CD4-positive, alpha-beta T cell treated with Interleukin-12 subunit alpha and Interleukin-12 subunit beta, for 1 hour (primary cell): ENCODE data around the gene OGA.

Experiments used
- DNase-seq: peaks from one replicate; pipeline ENCODE4 v3.0.0-alpha.2; 2020

Gene OGA

GRCh38 chr10:101773923-101774588 lies 44.2 kb downstream of the OGA start:
- DNase-seq: no peak

DNA sequence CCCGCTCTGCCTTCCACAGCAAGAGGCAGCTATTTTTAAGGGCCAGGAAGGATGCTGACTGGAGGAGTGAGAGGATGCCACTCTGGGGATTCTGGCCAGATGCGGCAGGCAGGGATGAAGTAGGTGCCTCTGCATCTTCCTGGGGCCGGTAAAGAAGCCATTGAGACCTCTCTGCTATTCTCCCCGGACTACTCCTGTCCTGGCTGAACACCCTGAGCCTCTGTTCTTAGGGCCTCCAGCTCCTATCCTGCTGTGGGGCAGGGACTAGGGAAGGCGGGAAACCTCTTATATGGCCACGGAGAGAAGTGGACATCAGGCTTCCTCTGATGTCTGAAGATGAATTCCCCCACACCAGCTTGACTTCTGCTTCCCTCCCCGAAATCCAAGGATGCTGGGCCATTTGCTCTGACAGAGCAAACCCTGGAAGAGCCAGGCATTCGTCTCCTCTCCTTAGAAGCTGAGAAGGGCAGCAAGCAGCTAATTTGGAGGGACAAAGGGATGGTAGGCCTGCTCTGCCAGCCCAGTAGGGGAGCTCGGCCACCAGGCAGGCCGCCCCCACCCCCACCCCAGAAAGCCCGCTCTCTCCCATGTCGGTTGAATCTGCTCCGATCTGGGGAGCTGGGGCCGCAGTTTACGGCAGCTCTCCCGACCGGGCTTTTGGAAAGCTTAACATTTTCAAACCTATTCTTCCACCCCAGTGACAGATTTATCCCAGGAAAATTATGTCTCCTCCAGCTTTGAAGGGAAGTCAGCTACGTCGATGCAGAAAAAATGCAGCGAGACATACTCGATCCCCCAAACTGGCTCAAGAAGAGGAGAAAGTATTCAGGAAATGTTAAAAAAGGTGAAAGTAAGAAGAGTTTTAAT lies 45.1 kb downstream of the OGA start:
- no peak for DNase-seq

DNA sequence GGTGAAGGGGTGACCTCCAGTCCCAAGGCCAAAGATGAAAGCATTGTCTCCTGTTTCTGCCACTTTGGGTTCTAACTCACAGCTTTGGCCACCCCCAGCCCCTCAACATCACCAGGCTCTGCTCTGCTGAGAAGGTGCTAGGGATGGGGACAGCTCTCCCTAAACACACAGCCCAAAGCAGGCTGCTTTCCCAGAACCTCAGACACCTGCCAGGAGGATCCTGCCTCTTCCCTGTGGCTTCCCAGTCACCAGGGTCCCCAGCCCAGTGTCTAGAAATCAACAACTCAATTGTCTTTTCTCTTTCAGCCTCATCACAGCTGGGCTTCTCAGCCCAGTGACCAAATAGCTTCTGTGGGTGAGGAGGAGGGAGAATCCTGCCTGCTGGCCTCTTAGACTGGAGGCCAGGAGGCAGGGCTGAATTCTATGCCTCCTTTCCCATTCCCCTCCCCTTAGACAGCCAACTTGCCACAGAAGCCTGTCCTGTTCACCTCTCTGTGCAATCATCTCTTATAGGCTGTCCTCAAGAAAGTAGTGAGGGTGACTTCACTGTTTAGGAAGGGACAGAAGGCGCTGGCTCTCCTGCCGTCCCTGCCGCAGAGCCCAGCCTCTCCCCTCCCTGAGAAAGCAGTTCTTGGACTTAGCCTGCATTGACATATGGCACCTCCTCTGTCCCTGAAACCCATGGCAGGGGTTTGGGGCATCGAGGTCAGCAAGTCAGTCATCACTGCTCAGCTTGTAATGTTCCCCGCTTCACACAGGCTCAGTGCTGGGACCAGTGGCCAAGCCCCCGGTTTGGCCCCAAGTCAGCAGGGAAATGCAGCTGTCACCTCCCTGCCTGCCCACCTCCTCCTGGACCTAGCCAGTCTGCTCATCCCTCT lies 46.0 kb downstream of the OGA start:
- no peak for DNase-seq

DNA sequence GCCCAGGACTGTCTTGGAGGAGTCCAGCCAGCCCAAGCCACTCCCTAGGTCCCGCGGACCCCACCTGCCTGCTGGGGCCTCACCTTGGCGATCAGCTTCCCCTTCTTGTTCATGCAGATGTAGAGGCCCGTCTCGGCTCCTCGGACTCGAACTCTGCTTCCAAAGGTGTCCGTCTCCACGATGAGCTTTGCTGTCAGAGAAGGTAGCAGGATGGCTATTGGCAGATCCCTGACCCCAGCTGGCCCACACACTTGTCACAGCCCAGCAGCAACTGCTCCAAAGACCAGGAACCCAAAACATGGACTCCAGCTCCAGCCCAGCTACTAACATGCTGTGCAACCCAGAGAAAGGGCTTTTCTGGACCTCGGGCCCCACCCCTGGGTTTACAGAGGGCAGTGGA lies 46.9 kb downstream of the OGA start:
- DNase-seq: no peak

DNA sequence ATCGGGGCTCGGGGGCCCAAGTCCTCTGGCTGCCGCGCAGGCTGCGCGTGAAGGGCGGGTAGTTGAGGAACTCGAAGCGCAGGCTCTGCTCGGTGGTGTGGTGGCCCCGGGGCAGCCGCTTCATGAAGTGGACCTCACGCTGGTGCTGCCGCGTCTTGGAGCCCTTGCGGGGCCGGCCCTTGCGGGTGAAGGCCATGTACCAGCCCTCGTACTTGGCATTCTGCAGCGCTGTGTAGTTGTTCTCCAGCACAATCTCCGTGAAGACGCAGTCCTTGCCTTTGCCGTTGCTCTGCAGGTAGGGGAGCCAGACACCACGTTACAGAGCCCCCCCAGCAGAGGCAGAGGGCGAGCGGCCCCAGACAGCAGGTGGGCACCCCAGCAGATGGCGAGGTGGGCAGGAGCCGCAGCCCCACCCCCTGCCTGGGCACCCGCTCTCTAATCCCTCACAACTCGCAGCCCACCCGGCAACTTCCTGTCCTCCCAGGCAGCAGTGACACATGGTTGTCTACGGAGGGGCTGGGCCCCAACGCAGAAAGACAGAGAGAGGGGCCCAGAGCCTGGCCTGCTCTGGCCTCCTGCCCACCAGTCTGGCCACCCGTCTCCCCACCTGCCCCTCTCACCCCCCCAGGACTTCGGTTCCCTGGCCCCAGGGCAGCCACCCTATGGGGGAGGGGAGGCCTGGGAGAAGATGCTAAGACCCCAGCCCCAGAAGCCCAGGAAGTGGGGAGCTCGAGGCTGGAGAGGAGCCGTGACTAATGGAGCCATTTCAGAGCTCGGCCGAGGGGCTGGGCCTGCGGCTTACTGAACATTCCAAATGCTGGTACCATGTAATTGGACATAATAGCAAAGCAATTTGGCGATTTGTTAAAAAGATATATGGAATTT lies 47.7 kb downstream of the OGA start:
- DNase-seq: no peak

DNA sequence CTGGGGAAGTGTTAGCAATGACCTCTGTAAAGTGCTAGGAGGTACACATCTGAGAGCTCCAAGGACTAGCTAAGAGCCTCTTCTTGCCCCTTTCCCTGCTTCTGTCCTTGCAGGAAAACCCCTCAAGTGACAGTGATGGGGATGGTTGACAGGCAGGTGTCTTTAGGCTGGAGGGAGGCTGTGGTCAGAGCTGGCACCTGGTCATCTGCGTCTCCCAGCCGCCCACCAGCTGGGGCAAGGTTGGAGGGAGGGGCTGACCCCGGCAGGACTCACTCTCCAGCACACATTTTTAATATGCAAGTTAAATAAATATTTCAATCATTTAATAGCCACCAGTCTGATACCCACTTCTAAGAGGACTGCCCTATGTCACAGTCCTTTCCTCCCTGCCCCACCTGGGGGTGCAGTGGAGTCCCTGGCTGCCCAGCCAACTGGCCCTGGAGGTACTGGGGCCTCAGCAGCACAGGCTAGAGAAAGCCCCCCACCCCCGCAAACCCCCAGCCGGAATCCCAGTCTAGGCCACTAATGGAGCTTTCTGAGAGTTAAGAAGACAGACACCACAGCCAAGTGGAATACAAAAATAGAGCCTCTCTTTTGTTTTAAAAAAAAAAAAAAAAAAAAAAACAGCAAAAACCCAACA lies 48.6 kb downstream of the OGA start:
- DNase-seq: no peak

GRCh38 chr10:101768791-101769170 lies 49.5 kb downstream of the OGA start:
- DNase-seq: no peak

GRCh38 chr10:101767966-101768790 lies 50.1 kb downstream of the OGA start:
- DNase-seq: no peak

DNA sequence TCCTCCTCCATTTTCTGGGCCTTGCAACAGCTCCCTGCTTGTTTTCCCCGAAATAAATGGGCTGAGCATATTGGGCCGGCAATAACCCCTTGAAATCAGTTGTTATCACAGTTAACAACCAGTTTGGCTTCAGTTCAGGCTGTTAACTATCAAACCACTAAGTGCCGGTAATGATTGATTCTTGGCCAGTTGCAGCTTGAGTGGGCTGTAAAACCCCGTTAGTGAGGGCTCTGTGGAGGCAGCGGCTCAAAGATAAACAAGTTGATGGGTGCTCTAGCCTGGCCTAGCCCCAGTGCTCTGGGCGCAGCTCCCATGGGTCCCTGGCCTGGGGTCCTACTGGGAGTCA lies 50.7 kb downstream of the OGA start:
- DNase-seq: no peak

DNA sequence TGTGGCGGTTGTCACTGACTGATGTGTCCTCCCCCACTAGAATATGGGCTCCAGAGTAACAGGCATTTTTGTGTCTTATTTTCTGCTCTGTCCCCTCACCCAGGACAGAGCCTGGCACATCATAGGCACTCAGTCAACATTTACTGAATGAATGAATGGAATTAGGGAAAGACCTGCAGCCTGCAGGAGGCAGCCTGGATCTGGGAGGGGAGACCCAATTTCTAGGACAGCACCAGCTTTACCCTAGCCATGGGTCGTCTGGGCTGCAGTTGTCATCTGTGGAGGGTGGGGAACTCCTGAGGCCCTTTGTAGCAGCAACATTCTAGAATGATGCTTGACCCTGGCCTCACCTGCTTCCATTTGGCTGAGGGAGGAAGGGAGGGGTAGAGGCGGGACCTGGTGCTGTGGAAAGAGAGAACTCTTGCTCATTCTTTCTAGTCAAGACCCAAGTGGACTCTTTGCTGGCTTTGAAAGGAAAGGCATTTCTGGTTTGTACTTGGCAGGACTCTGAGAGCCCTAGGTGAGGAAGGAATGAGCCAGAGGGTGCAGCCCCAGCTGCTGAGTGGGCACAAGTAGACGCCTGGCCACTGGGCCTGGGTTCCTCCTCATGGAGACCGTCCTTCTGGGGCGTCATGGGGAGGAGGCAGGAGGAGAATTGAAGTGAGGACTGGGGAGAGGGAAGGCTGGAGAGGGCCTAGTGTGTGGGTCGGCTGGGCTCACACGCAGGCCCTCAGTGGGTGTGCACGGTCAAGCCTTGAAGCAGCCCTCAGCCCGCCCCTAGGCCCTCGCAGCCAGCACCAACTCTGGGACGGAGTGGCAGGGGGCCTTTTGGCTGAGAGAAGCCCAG lies 51.3 kb downstream of the OGA start:
- DNase-seq: no peak

- DNase-seq: no peak
Measured at GRCh38 chr10:101766306-101766705, 51.9 kb downstream of the OGA start.

DNA sequence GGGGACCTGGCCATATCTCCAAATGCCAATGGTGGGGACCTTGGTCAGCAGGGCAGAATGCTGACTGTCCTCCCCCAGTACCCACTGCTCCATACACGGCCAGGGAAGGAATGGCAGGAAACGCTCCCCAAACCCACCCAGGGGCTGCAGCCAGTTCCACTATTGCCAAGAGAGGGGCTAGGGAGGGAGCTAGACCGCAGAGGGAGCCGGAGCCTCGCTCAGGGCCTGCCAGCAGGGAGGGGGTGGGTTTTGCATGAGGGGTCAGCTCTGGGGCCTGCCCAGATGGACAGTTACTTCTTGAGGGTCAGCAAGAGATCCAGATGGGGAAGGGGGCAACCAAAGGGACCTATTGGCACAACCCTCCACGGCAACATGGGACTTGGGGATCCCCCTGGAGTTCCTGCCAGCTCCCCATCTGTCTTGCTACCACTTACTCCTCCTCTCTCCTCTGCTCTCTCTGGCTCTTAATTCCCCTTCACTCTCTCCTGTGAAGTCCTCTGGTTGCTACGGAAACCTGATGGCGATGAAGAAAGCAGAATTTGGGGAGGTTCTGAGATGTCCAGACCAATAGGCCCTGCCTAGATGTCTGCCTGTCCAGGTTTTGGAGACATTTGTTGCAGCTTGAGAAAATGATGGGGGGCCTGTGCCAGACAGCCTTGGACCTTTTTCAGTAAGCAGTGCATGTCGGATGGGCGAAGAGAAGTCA lies 55.0 kb downstream of the OGA start:
- no peak for DNase-seq

GRCh38 chr10:101762736-101763135 lies 55.5 kb downstream of the OGA start:
- DNase-seq: no peak

- DNase-seq: no peak
Measured at GRCh38 chr10:101761226-101761625, 57.0 kb downstream of the OGA start.

GRCh38 chr10:101760510-101760909 lies 57.7 kb downstream of the OGA start:
- DNase-seq: no peak

DNA sequence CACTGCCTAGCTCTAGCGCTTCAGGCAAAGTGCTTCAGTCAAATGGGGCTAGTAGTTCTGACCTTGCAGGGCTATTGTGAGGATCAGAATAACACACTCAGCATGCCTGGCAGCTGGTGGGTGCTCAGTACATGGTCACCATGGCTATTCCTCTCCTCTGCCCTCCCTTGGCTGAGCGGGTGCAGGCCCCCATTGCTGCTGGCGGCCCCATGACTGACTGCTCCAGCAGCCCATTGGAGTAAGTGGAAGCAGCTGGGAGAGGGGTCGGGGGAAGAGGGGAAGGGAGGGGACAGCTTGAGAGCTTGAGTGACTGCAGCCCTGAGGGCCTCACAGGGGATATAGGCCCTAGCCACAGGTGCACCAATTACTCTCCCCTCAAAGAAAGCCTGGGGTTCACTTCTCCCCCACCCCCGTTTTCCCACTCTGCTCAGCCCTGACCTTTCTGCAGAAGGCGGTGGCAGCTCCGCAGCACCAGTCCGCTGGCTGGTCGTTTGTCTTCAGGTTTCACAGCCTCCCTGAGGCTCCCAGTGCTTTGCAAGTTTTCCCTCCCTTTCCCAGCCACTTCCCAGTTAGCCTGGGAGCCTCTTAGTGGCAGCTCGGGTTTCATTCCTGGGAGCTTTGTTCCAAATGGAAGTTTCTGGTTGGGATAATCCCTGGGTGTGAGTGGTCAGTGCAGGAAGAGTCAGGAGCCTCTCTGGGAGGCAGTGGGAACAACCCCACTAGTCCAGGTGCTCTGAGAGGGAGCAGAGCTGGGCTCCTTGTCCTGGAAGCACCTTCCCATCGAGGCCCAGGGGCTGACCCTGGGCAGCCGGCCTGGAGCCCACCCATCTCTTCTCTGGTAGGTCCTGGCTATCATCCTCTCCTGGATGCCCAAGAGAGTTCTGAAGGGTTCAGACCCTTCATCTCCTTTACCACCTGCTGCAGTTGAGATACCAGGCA lies 58.7 kb downstream of the OGA start:
- DNase-seq: no peak

- DNase-seq: no peak
Measured at GRCh38 chr10:101758858-101759257, 59.4 kb downstream of the OGA start.

GRCh38 chr10:101752241-101752640 lies 66.0 kb downstream of the OGA start:
- no peak for DNase-seq
